ENCODE results near the gene FGF14. TPM values are rescaled to one million over a fixed set of nuclear protein-coding genes. Genes with fewer than 3 reads are reported as not detected.
A peak's percentile ranks its signal among the peaks of the same experiment; 100 is the strongest.

Gene FGF14
- total RNA-seq, 1 donor from 2014 or later = 1.4 TPM

DNA sequence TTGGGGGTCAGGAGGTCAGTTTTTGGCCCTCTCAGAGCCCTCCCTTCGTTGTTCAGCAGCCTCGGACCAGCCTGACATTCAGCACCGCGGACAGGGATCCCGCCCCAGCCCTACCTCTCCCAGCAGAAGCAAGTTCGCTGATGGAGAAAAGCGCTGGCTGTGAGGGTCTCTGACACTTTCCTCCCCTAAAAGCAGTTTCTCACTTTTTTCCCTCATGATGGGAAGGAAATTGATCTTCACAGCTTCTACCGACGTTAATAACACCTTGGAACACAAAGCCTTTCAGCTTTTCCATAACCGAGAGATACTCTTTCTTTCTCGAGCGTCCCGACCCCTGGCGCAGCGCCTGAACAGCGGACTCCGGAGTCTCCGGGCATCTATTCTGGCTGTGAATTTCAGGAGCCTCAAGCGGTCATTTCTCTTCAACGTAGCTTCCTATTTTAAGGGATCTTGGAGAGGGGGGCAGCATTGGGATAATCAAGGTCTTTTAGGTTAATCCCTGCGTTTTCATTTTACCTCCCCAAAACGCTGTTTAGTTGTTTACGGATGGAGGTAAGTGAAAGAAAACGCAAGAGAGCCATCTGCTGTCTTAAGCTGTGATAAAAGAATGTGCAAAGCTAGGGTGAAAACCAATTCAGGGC is 482.2 kb downstream of the FGF14 start:
- TF ChIP-seq EZH2 (IDR thresholded peaks at IDR 0.05) = peak; percentile 78
- TF ChIP-seq, protein P1, sequence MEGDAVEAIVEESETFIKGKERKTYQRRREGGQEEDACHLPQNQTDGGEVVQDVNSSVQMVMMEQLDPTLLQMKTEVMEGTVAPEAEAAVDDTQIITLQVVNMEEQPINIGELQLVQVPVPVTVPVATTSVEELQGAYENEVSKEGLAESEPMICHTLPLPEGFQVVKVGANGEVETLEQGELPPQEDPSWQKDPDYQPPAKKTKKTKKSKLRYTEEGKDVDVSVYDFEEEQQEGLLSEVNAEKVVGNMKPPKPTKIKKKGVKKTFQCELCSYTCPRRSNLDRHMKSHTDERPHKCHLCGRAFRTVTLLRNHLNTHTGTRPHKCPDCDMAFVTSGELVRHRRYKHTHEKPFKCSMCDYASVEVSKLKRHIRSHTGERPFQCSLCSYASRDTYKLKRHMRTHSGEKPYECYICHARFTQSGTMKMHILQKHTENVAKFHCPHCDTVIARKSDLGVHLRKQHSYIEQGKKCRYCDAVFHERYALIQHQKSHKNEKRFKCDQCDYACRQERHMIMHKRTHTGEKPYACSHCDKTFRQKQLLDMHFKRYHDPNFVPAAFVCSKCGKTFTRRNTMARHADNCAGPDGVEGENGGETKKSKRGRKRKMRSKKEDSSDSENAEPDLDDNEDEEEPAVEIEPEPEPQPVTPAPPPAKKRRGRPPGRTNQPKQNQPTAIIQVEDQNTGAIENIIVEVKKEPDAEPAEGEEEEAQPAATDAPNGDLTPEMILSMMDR (IDR thresholded peaks at IDR 0.05) = peak; percentile 26
- TF ChIP-seq EZH2phosphoT487 (IDR thresholded peaks at IDR 0.05) = peak; percentile 49
- Histone ChIP-seq H3K27me3 (peaks cover 79% of the 10 kb centered on the region), H3K9ac (no peak overlapping the region), H3K27ac (no peak overlapping the region), H3K4me2 (peak overlapping the region; percentile 82), H3K4me1 (peaks cover 11% of the 10 kb centered on the region), H3K79me2 (ENCODE audit: low read depth) (no peaks in the 10 kb centered on the region), H2AFZ (replicated peaks) (no peak overlapping the region), H3K9me3 (ENCODE audit: low read depth) (no peaks in the 10 kb centered on the region), H3F3A (ENCODE audit: low read depth) (peaks cover 20% of the 10 kb centered on the region), H3K4me3 (peak overlapping the region; percentile 33), H4K20me1 (ENCODE audit: low read depth) (peaks cover 61% of the 10 kb centered on the region), H3K36me3 (no peaks in the 10 kb centered on the region)
- DNase-seq (ENCODE audit: low spot score) = peak; percentile 83
- no peaks in the 10 kb centered on the region for H3K36me3 Mint-ChIP-seq
- peak overlapping the region; percentile 83 for H3K4me3 Mint-ChIP-seq
- H3K9me3 Mint-ChIP-seq = no peaks in the 10 kb centered on the region
- peaks cover 30% of the 10 kb centered on the region for H3K4me1 Mint-ChIP-seq
- H3K27ac Mint-ChIP-seq = no peak overlapping the region
- peaks cover 41% of the 10 kb centered on the region for H3K27me3 Mint-ChIP-seq (ENCODE audit: insufficient read depth, low read depth)

DNA sequence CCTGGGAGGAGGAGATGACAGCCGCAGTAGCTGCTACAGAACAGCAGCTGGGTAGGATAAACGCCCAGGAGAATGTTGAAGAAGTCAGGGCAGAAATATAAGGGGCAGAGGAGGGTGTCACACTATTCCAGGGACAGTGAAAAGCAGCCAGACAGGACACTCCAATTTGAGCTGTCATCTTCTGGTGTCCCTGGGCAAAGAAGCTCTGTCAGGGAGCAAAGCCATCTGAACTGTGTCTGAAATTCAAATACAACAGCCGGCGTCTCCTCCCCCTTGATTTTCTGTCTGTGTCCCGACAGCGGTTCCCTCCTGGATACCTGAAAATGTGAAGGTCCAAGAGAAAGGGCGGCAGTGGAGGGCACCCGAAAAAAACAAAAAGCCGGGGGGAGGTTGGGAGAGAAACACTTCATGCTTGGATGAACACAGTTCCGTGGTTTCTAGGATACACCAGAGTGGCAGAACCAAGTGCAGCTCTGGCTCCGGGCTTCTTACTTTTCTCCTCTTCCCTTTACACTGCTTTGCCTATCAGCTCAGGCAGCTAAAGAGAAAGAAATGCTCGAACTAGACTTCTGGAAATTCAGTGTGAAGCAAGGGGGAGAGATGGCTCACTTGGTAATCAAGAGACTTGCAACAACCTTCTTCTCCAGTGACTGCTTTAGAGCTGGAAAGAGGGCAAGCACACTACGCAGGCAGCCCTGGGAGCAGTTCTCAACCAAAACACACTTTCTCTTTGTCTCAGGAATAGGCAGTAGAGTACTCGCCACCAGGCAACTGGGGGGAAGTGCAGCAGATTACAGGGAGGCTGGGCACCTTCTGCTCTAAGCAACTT is 483.8 kb downstream of the FGF14 start:
- H3K4me2 ChIP-seq = peak overlapping the region; percentile 96
- H3K9me3 ChIP-seq (ENCODE audit: low read depth) = no peaks in the 10 kb centered on the region
- no peak overlapping the region for H2AFZ ChIP-seq (replicated peaks)
- H3K4me1 ChIP-seq = peaks cover 11% of the 10 kb centered on the region
- peaks cover 20% of the 10 kb centered on the region for H3F3A ChIP-seq (ENCODE audit: low read depth)
- no peaks in the 10 kb centered on the region for H3K36me3 Mint-ChIP-seq
- peaks cover 95% of the 10 kb centered on the region for H3K27me3 ChIP-seq
- H3K4me3 Mint-ChIP-seq = peak overlapping the region; percentile 83
- no peak overlapping the region for H3K27ac ChIP-seq
- peak; percentile 40 for DNase-seq (ENCODE audit: low spot score)
- no peaks in the 10 kb centered on the region for H3K36me3 ChIP-seq
- H3K9me3 Mint-ChIP-seq = no peaks in the 10 kb centered on the region
- H3K9ac ChIP-seq = no peak overlapping the region
- H3K79me2 ChIP-seq (ENCODE audit: low read depth) = no peaks in the 10 kb centered on the region
- H3K4me1 Mint-ChIP-seq = peaks cover 30% of the 10 kb centered on the region
- peaks cover 42% of the 10 kb centered on the region for H3K27me3 Mint-ChIP-seq (ENCODE audit: insufficient read depth, low read depth)
- H4K20me1 ChIP-seq (ENCODE audit: low read depth) = peaks cover 61% of the 10 kb centered on the region
- H3K27ac Mint-ChIP-seq = no peak overlapping the region
- TF ChIP-seq, protein P1 (IDR thresholded peaks at IDR 0.05) = no peak
- TF ChIP-seq EZH2phosphoT487 (IDR thresholded peaks at IDR 0.05) (no peak), EZH2 (IDR thresholded peaks at IDR 0.05) (peak; percentile 1)
- H3K4me3 ChIP-seq = no peak overlapping the region

DNA sequence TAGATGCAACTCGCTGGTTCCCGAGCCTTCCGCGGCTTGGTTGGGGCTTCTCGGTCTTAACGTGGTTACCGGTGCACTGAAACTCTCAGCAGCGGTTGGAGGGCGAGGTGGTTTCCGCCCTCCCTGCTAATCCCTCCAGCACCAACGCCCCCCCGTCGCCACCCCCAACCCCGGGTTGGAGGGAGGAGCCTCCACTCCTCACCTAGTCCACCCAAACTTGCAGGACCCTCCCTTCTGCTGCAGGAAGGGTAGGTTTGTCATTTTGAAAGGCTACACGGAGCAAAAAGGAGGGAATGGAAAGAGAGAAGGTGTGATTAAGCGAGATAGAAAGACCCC is 484.4 kb downstream of the FGF14 start:
- Histone ChIP-seq H3K9me3 (ENCODE audit: low read depth) (no peaks in the 10 kb centered on the region), H3F3A (ENCODE audit: low read depth) (peaks cover 20% of the 10 kb centered on the region), H3K4me1 (peaks cover 11% of the 10 kb centered on the region), H3K4me2 (peak overlapping the region; percentile 96), H3K36me3 (no peaks in the 10 kb centered on the region), H3K4me3 (peak overlapping the region; percentile 67), H3K79me2 (ENCODE audit: low read depth) (no peaks in the 10 kb centered on the region), H3K27me3 (peaks cover 100% of the 10 kb centered on the region), H3K9ac (no peak overlapping the region), H4K20me1 (ENCODE audit: low read depth) (peaks cover 61% of the 10 kb centered on the region), H2AFZ (replicated peaks) (no peak overlapping the region), H3K27ac (no peak overlapping the region)
- TF ChIP-seq EZH2 (IDR thresholded peaks at IDR 0.05) (peak; percentile 30), EZH2phosphoT487 (IDR thresholded peaks at IDR 0.05) (peak; percentile 7)
- TF ChIP-seq, protein P1 (IDR thresholded peaks at IDR 0.05) = no peak
- peak overlapping the region; percentile 83 for H3K4me3 Mint-ChIP-seq
- H3K4me1 Mint-ChIP-seq = peaks cover 30% of the 10 kb centered on the region
- H3K27ac Mint-ChIP-seq = no peak overlapping the region
- H3K36me3 Mint-ChIP-seq = no peaks in the 10 kb centered on the region
- peak; percentile 54 for DNase-seq (ENCODE audit: low spot score)
- no peaks in the 10 kb centered on the region for H3K9me3 Mint-ChIP-seq
- peaks cover 42% of the 10 kb centered on the region for H3K27me3 Mint-ChIP-seq (ENCODE audit: insufficient read depth, low read depth)

Data from neural progenitor cell (in vitro differentiated cells).